Neuronal stem cell (in vitro differentiated cells): ENCODE results near the gene PTPRG.

ENCODE experiments used
- DNase-seq: peaks from one replicate; pipeline ENCODE4 v3.0.0-alpha.2; 2013; ENCODE audit warnings: low spot score
- H2AFZ ChIP-seq: one replicate; pipeline ENCODE4 v1.6.1; 2013; ENCODE audit warnings: mild to moderate bottlenecking, low read length, inconsistent platforms
- H2AK5ac ChIP-seq: 2 replicates; pipeline ENCODE4 v1.6.1; 2013; ENCODE audit warnings: low read depth, mild to moderate bottlenecking, inconsistent platforms, low read length, moderate library complexity, mixed read lengths
- H2BK120ac ChIP-seq: 2 replicates; pipeline ENCODE4 v1.6.1; 2013; ENCODE audit warnings: low read depth, mild to moderate bottlenecking, inconsistent platforms, low read length, moderate library complexity, mixed read lengths
- H2BK12ac ChIP-seq: one replicate; pipeline ENCODE4 v1.6.1; 2013; ENCODE audit warnings: low read length, inconsistent platforms
- H2BK15ac ChIP-seq: 2 replicates; pipeline ENCODE4 v1.6.1; 2013; ENCODE audit warnings: mild to moderate bottlenecking, low read length, inconsistent platforms, mixed read lengths
- H2BK5ac ChIP-seq: one replicate; pipeline ENCODE4 v1.6.1; 2013; ENCODE audit warnings: inconsistent platforms, mild to moderate bottlenecking, low read length, moderate library complexity
- H3K14ac ChIP-seq: one replicate; pipeline ENCODE4 v1.6.1; 2013; ENCODE audit warnings: low read length, inconsistent platforms
- H3K18ac ChIP-seq: 2 replicates; pipeline ENCODE4 v1.6.1; 2013; ENCODE audit warnings: low read length, inconsistent platforms
- H3K23ac ChIP-seq: 2 replicates; pipeline ENCODE4 v1.6.1; 2013; ENCODE audit warnings: low read depth, mild to moderate bottlenecking, mixed read lengths, low read length, inconsistent platforms; ENCODE audit not compliant: poor library complexity
- H3K27ac ChIP-seq: replicated peaks from 3 replicates; pipeline ENCODE4 v1.5.1; 2013; ENCODE audit warnings: low read length, inconsistent platforms
- H3K27me3 ChIP-seq, 3 experiments: 2 replicates each; pipeline ENCODE4 v1.6.1; 2013; ENCODE audit warnings: low read length in 3 of 3, mild to moderate bottlenecking in 2 of 3, inconsistent platforms in 1 of 3, low read depth in 1 of 3, mixed read lengths in 1 of 3, moderate library complexity in 1 of 3; ENCODE audit not compliant: control insufficient read depth in 3 of 3, insufficient read depth in 3 of 3
- H3K36me3 ChIP-seq, 2 donors: replicated peaks in 1 of 2; 2 replicates each; pipeline ENCODE4 v1.6.1; 2013; ENCODE audit warnings: low read length in 2 of 2; ENCODE audit not compliant: control insufficient read depth in 2 of 2, insufficient read depth in 2 of 2
- H3K4ac ChIP-seq: 2 replicates; pipeline ENCODE4 v1.6.1; 2013; ENCODE audit warnings: inconsistent platforms, mild to moderate bottlenecking, low read length, moderate library complexity
- H3K4me1 ChIP-seq, 2 donors: 1 replicate in 1 of 2; 2 replicates in 1 of 2; pipeline ENCODE4 v1.6.1; 2013; ENCODE audit warnings: low read length in 2 of 2, low read depth in 1 of 2; ENCODE audit not compliant: control insufficient read depth in 2 of 2, insufficient read depth in 1 of 2
- H3K4me2 ChIP-seq: one replicate; pipeline ENCODE4 v1.6.1; 2013; ENCODE audit warnings: mild to moderate bottlenecking, low read length, inconsistent platforms; ENCODE audit not compliant: insufficient read depth, poor library complexity, severe bottlenecking
- H3K4me3 ChIP-seq, 2 donors: 2 replicates each; pipeline ENCODE4 v1.5.1; 2013; ENCODE audit warnings: low read length in 2 of 2, mild to moderate bottlenecking in 2 of 2, inconsistent platforms in 1 of 2, moderate library complexity in 1 of 2
- H3K79me1 ChIP-seq: one replicate; pipeline ENCODE4 v1.6.1; 2013; ENCODE audit warnings: low read depth, mild to moderate bottlenecking, inconsistent platforms, low read length, moderate library complexity
- H3K9ac ChIP-seq: one replicate; pipeline ENCODE4 v1.6.1; 2013; ENCODE audit warnings: mild to moderate bottlenecking, low read depth, low read length, inconsistent platforms; ENCODE audit not compliant: poor library complexity
- H3K9me3 ChIP-seq, 2 donors: replicated peaks in 1 of 2; 2 replicates each; pipeline versions ENCODE3 to v1.6.1; 2013; ENCODE audit warnings: low read length in 2 of 2, mild to moderate bottlenecking in 2 of 2, inconsistent platforms in 1 of 2, low read depth in 1 of 2, mixed read lengths in 1 of 2, moderate library complexity in 1 of 2; ENCODE audit not compliant: control insufficient read depth in 2 of 2, insufficient read depth in 1 of 2
- H4K8ac ChIP-seq: one replicate; pipeline ENCODE4 v1.6.1; 2013; ENCODE audit warnings: low read depth, mild to moderate bottlenecking, inconsistent platforms, low read length, moderate library complexity
- H4K91ac ChIP-seq: one replicate; pipeline ENCODE4 v1.6.1; 2013; ENCODE audit warnings: low read length, low read depth, mild to moderate bottlenecking, inconsistent platforms; ENCODE audit not compliant: poor library complexity
- WGBS, 2 donors: extraction: QIAGEN DNeasy Blood & Tissue Kit; methylation state at CpG; one replicate each; pipeline ENCODE4 v1.1.7; 2013; ENCODE audit warnings: missing lambda C conversion rate in 2 of 2, mixed read lengths in 1 of 2; ENCODE audit not compliant: insufficient read length in 2 of 2, insufficient replicate concordance in 1 of 2; ENCODE audit errors: extremely low coverage in 2 of 2; 5-methylcytosine and 5-hydroxymethylcytosine counted together

Gene PTPRG

GRCh38 chr3:61570813-61571212 lies 9.4 kb downstream of the PTPRG start:
- no peak overlapping the region for H3K23ac ChIP-seq
- H3K9ac ChIP-seq = no peak overlapping the region
- no peaks in the 10 kb centered on the region for H3K27me3 ChIP-seq
- H2AK5ac ChIP-seq = no peak overlapping the region
- peaks cover 0 to 2% of the 10 kb centered on the region in 2 donors for H3K36me3 ChIP-seq
- H2BK15ac ChIP-seq = no peak overlapping the region
- H2AFZ ChIP-seq = no peak overlapping the region
- H3K4me2 ChIP-seq = no peak overlapping the region
- no peak overlapping the region for H2BK12ac ChIP-seq
- no peak overlapping the region for H3K18ac ChIP-seq
- H4K8ac ChIP-seq = no peak overlapping the region
- H3K79me1 ChIP-seq = peaks cover 2% of the 10 kb centered on the region
- no peak overlapping the region for H3K14ac ChIP-seq
- H3K4me3 ChIP-seq = no peak overlapping the region
- H3K4ac ChIP-seq = no peak overlapping the region
- no peak overlapping the region for H2BK120ac ChIP-seq
- WGBS, 2 donors = no CpG with 5 or more reads among the region's 5 CpGs
- H3K4me1 ChIP-seq = peaks cover 0 to under 1% of the 10 kb centered on the region in 2 donors
- DNase-seq = no peak
- H2BK5ac ChIP-seq = no peak overlapping the region
- no peak overlapping the region for H4K91ac ChIP-seq
- peaks cover 5 to 9% of the 10 kb centered on the region in 2 donors for H3K9me3 ChIP-seq
- no peak overlapping the region for H3K27ac ChIP-seq

DNA sequence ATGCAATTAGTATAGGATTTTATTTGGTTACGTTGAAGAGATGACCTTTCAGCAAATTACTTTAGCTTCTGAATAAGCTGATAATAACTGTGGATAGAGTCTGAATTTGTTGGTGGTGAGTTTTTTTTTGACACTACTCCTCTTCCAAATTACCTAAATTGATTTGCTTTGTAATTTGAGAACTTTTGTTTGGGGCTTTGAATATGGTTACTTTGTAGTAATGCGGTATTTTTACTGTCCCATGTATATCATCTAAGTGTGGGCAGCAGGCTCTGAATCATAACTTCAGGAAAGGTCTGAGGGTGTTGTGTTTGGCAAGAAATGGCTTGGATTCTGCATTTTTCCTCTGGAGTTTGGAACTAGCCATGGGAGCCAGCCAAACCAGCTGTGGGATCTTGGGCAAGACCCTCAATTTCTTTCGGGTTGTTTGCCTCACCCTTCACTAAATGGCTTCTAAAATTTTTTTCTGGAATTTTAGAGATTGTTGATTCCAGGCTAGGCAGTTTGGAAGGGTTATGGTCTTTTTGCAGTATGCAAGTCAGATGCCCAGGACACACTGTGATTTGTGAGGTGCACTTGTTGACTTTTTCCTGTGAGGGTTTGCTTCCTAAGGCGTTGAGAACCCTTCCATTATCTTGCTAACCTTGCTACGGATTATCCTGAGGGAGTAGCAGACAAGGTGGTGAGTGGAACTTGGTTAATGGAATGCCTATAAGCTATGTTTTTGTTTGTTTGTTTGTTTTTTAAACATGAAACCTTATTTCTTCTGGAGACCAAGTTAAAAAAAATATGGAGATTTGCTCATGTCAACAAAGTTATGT lies 10.4 kb downstream of the PTPRG start:
- WGBS, 2 donors = no CpG with 5 or more reads among the region's 5 CpGs
- H3K9ac ChIP-seq = no peak overlapping the region
- H3K14ac ChIP-seq = no peak overlapping the region
- H2BK15ac ChIP-seq = no peak overlapping the region
- no peak for DNase-seq
- no peak overlapping the region for H3K4ac ChIP-seq
- peaks cover 2% of the 10 kb centered on the region for H3K79me1 ChIP-seq
- no peak overlapping the region for H3K4me2 ChIP-seq
- no peaks in the 10 kb centered on the region for H3K27me3 ChIP-seq
- no peak overlapping the region for H3K23ac ChIP-seq
- H3K9me3 ChIP-seq = peaks cover 5 to 9% of the 10 kb centered on the region in 2 donors
- H3K27ac ChIP-seq = no peak overlapping the region
- H4K91ac ChIP-seq = no peak overlapping the region
- H4K8ac ChIP-seq = no peak overlapping the region
- no peak overlapping the region for H3K4me3 ChIP-seq
- no peak overlapping the region for H2BK5ac ChIP-seq
- H3K36me3 ChIP-seq = peaks cover 0 to 2% of the 10 kb centered on the region in 2 donors
- no peak overlapping the region for H2AFZ ChIP-seq
- H2BK120ac ChIP-seq = no peak overlapping the region
- peaks cover 0 to 2% of the 10 kb centered on the region in 2 donors for H3K4me1 ChIP-seq
- no peak overlapping the region for H3K18ac ChIP-seq
- H2BK12ac ChIP-seq = no peak overlapping the region
- no peak overlapping the region for H2AK5ac ChIP-seq

DNA sequence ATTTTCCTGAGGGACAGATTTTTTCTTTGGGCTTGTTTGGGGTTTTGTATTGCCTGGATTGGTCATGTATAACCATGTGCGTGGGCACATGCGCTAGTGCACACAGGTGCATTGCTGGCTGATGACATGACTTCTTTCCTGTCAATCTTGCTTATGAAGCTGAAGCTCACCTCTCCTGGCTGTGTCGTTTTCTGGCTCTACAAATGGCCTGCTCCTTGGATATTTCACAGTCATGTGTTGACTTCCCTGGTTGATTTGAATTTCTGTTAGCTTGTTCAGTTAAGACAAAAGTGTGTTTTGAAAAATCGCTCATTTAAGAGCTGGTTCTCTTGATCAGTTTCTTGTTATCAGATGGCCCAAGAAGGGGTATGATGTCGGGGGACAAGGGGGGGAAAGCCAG lies 11.5 kb downstream of the PTPRG start:
- H3K4me3 ChIP-seq = no peak overlapping the region
- no peak overlapping the region for H2BK5ac ChIP-seq
- no peak overlapping the region for H3K23ac ChIP-seq
- peaks cover 5 to 9% of the 10 kb centered on the region in 2 donors for H3K9me3 ChIP-seq
- H3K18ac ChIP-seq = no peak overlapping the region
- no peak overlapping the region for H2AFZ ChIP-seq
- H2BK12ac ChIP-seq = no peak overlapping the region
- H3K4ac ChIP-seq = no peak overlapping the region
- no peak for DNase-seq
- no peaks in the 10 kb centered on the region for H3K27me3 ChIP-seq
- H2BK15ac ChIP-seq = no peak overlapping the region
- H3K36me3 ChIP-seq = peaks cover 0 to 2% of the 10 kb centered on the region in 2 donors
- H4K8ac ChIP-seq = no peak overlapping the region
- H3K14ac ChIP-seq = no peak overlapping the region
- no peak overlapping the region for H3K4me2 ChIP-seq
- no CpG with 5 or more reads among the region's 5 CpGs for WGBS, 2 donors
- H2BK120ac ChIP-seq = no peak overlapping the region
- H3K9ac ChIP-seq = no peak overlapping the region
- no peak overlapping the region for H4K91ac ChIP-seq
- H3K27ac ChIP-seq = no peak overlapping the region
- H3K4me1 ChIP-seq = peaks cover 0 to 2% of the 10 kb centered on the region in 2 donors
- H3K79me1 ChIP-seq = peaks cover 2% of the 10 kb centered on the region
- H2AK5ac ChIP-seq = no peak overlapping the region

GRCh38 chr3:61573441-61573840 lies 12.1 kb downstream of the PTPRG start:
- Histone ChIP-seq H3K9me3 (peaks cover 5 to 9% of the 10 kb centered on the region in 2 donors), H3K79me1 (peaks cover 2% of the 10 kb centered on the region), H2BK120ac (no peak overlapping the region), H3K18ac (no peak overlapping the region), H3K23ac (no peak overlapping the region), H4K91ac (no peak overlapping the region), H3K36me3 (peaks cover 0 to 2% of the 10 kb centered on the region in 2 donors), H3K9ac (no peak overlapping the region), H3K4me1 (peaks cover 0 to 2% of the 10 kb centered on the region in 2 donors), H3K4me3 (no peak overlapping the region), H2AFZ (no peak overlapping the region), H3K27ac (no peak overlapping the region), H3K4ac (no peak overlapping the region), H3K4me2 (no peak overlapping the region), H2BK12ac (no peak overlapping the region), H3K14ac (no peak overlapping the region), H2AK5ac (no peak overlapping the region), H4K8ac (no peak overlapping the region), H2BK5ac (no peak overlapping the region), H2BK15ac (no peak overlapping the region), H3K27me3 (no peaks in the 10 kb centered on the region)
- WGBS, 2 donors = no CpG with 5 or more reads among the region's 3 CpGs
- no peak for DNase-seq
